GM21825 (cell line): ENCODE results near the gene IER5.

ENCODE experiments used
- ATAC-seq: cut with Tn5 transposase; IDR thresholded peaks from one replicate; pipeline ENCODE4 v1.9.1; 2021; ENCODE audit warnings: mild to moderate bottlenecking, moderate library complexity; ENCODE audit not compliant: unreplicated experiment

IER5 gene

DNA sequence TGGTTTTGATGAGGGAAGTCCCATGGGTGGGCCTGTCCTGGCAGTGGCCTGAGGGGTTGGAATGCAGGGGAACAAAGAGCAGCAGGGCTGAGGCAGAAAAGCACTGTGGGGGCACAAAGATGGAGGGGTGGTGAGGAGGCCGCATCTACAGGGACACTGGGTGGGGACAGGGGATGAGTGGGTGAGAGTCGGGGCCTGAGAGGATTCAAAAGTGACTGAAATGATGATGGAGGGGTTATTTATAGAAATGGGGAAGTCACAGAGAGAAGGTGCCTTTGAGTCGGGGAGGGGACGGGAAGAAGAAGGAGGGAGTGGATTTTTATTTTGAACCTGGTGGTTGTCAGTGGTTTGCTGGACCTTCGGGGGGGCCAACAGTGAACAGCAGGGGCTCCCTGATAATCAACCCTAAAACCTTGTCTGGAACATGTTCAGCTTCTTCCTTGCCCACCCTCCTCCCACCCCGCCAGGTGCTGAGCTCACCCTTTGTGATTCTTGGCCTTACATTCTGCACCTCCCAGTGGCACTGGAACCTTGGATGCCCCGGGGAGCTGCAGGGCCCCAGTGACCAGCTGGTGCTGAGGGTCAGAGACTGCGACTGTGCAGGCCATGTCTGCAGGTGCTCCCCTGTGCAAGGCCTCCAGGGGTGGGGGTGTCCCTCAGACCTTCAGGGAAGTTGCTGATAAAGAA lies 42.9 kb downstream of the IER5 start:
- ATAC-seq, result peak; percentile 29

- ATAC-seq, result no peak
These were observed 45.0 kb downstream of the IER5 start for GRCh38 chr1:181133441-181133951.

DNA sequence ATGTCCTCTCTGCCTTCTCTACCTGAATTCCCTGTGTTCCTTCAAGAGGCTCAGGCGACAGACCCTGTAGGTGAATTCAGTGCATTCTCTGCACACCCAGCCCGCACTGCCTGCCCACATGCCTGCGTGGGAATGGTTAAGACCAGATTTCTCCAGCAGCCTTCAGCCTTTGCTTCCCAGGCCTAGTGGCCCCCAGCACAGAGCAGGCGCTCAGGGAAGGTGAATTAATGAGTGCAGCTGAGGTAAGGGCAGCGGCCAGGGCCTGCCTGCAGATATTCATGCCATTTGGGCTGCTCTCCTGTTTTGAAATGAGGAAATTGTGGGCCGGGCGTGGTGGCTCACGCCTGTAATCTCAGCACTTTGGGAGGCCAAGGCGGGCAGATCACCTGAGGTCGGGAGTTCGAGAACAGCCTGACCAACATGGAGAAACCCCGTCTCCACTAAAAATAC lies 45.5 kb downstream of the IER5 start:
- ATAC-seq, result no peak

- peak; percentile 18 for ATAC-seq
These were observed 46.3 kb downstream of the IER5 start for GRCh38 chr1:181134543-181135436.

- no peak for ATAC-seq
These were observed 46.9 kb downstream of the IER5 start for GRCh38 chr1:181135437-181135731.

GRCh38 chr1:181135815-181136737 lies 47.6 kb downstream of the IER5 start:
- ATAC-seq, result no peak

DNA sequence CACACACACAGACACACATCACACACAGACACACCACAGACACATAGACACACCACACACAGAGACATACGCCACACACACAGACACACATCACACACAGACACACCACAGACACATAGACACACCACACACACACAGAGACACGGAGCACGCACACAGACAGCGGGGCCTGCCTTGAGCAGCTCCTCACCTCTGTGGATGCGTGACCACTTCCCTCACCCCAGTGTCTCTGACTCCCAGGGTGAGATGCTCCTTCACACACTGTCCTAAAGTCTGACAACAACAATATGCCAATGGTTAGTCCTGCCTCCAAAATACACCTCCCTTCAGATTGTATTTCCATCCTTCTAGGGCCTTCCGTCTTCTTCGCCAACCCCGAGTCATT lies 48.2 kb downstream of the IER5 start:
- ATAC-seq, result no peak

GRCh38 chr1:181137217-181137743 lies 48.8 kb downstream of the IER5 start:
- no peak for ATAC-seq

GRCh38 chr1:181139631-181140061 lies 51.1 kb downstream of the IER5 start:
- no peak for ATAC-seq

GRCh38 chr1:181140398-181140797 lies 51.9 kb downstream of the IER5 start:
- ATAC-seq, result no peak

DNA sequence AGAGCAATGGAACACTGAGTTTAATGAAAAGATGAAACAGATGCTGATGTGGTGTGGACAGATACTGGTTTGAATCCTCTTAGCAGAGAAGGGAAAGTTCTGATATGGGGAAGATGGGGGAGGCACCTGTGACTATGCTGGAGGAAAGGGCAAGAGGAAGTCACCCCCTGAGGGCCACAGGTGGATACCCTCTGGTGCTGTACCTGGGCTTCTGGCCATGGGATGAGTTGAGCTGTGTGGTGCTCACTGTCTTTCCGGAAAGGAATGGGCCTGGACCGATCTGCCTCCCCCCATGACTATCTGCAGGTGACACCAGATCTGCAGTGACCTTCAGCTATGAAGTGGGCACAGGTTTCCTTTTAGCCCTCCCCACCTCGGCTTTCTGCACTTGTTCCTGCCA lies 52.4 kb downstream of the IER5 start:
- ATAC-seq, result no peak

GRCh38 chr1:181141431-181141910 lies 53.0 kb downstream of the IER5 start:
- ATAC-seq, result no peak
